HUES48 (cell line): ENCODE results near the gene URAD.
"Not testable (repeated sequence)": the region's sequence is repeated elsewhere in the genome, so short reads cannot be mapped to it uniquely, and the experiment has no call there.

Experiments used
- H3K27ac ChIP-seq: one replicate; pipeline ENCODE4 v1.7.0; 2013; ENCODE audit warnings: low read depth, low read length, inconsistent platforms
- H3K27me3 ChIP-seq: 2 replicates; pipeline ENCODE4 v1.6.1; 2013; ENCODE audit warnings: mild to moderate bottlenecking, low read length; ENCODE audit not compliant: control insufficient read depth, insufficient read depth
- H3K36me3 ChIP-seq: 2 replicates; pipeline ENCODE4 v1.6.1; 2013; ENCODE audit warnings: low read length; ENCODE audit not compliant: control insufficient read depth, insufficient read depth
- H3K4me1 ChIP-seq: 2 replicates; pipeline ENCODE4 v1.6.1; 2013; ENCODE audit warnings: mild to moderate bottlenecking, low read length; ENCODE audit not compliant: control insufficient read depth, insufficient read depth
- H3K4me3 ChIP-seq: 2 replicates; pipeline ENCODE4 v1.5.1; 2013; ENCODE audit warnings: mild to moderate bottlenecking, low read depth, low read length
- H3K9ac ChIP-seq: 2 replicates; pipeline ENCODE4 v1.6.1; 2013; ENCODE audit warnings: mild to moderate bottlenecking, low read depth, low read length, moderate library complexity
- H3K9me3 ChIP-seq: 2 replicates; pipeline ENCODE4 v1.6.1; 2013; ENCODE audit warnings: low read length; ENCODE audit not compliant: control insufficient read depth, insufficient read depth

Gene URAD, protein sequence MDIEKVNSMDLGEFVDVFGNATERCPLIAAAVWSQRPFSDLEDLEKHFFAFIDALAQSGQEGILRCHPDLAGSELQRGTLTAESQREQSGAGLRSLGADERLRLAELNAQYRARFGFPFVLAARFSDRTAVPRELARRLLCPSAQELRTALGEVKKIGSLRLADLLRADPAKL

DNA sequence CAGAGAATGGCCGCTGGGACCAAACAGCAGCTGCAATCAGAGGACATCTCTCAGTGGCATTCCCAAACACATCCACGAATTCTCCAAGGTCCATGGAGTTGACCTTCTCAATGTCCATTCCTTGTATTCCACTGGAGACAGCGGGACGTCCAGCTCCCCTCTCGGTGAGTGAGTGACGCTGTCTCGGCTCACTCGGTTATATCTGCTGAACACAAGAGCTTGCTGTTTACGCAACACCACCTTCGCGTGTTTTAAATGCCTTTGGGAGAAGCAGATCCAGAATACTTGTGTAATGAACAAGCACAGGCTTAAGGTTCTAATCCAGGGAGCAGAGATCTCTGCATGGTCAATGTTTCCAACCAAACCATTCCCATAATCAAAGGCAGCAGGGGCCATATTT lies at the start of gene URAD:
Gene URAD, minus strand, starts transcription at position 174 of the 400 bp plus-strand sequence. Its CDS starts 56 bp downstream, at position 118.
- Histone ChIP-seq H3K9ac (no peak within 1 kb of the TSS), H3K9me3 (no peaks in the 10 kb centered on the region), H3K27me3 (peaks cover 40% of the 10 kb centered on the region)

DNA sequence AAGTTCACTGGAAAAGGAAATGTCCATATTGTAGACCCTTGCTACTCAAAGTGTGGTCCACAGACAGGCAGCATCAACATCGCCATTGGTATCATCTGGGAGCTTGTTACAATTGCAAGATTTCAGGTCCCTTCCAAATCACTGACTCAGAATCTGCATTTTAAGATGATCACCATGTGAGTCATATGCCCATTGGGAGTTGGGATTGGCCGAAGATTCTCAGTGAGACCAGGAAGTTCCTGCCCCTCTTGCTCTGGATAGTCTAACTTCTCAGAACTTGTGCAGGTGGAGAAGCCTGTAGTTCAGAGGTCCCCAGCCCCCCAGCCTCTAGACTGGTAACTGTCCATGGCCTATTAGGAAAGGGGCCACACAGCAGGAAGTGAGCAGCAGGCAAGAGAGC lies 48.9 kb upstream of the URAD start:
- Histone ChIP-seq H3K4me1 (peaks cover 7% of the 10 kb centered on the region; the same call in 1 of the 2 replicates), H3K9me3 (no peaks in the 10 kb centered on the region), H3K27ac (no peak overlapping the region), H3K9ac (no peak overlapping the region), H3K4me3 (no peak overlapping the region), H3K36me3 (no peaks in the 10 kb centered on the region), H3K27me3 (no peaks in the 10 kb centered on the region)

More for the DNA sequence above, at the start of gene URAD:
- Histone ChIP-seq H3K4me1 (no peaks in the 10 kb centered on the region), H3K27ac (no peak within 1 kb of the TSS), H3K36me3 (no peaks in the 10 kb centered on the region), H3K4me3 (no peak within 1 kb of the TSS)

DNA sequence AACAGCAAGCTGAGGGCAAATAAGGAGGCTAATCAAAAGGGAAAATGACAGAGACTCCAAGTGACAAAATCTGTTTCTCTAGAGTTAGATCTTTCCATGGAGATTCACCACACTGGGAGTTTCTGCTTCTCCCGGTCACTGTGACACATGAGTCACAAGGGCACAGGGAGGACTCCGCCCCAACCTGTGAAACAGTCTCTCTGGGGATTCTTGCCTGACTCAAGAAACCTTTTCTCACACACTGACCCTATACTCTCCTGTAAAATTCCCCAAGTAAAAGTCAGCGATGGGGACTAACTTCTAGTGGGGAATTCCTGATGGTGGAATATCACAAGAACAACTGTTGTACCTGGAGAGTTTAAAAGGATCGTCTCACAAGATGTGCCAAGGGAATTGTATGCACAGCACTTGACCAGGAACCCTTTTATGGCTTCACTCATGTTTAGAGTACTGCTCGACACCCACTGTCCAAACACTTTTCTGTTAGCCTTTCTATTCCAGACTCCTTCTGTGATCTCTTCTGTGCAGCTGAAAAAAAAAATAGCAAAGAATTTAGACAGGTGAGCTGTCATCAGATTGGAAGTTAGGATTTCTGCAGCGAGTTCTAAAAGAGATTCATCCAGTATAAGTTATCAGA lies 46.8 kb upstream of the URAD start:
- Histone ChIP-seq H3K27ac (no peak overlapping the region), H3K4me3 (no peak overlapping the region), H3K27me3 (no peaks in the 10 kb centered on the region), H3K9ac (no peak overlapping the region), H3K9me3 (no peaks in the 10 kb centered on the region), H3K4me1 (no peaks in the 10 kb centered on the region), H3K36me3 (no peaks in the 10 kb centered on the region)

- H3K4me1 ChIP-seq, result no peaks in the 10 kb centered on the region
- no peaks in the 10 kb centered on the region for H3K36me3 ChIP-seq
- no peak overlapping the region for H3K27ac ChIP-seq
- no peaks in the 10 kb centered on the region for H3K27me3 ChIP-seq
- no peak overlapping the region for H3K9ac ChIP-seq
- H3K9me3 ChIP-seq, result no peaks in the 10 kb centered on the region
- H3K4me3 ChIP-seq, result no peak overlapping the region
Observed at GRCh38 chr13:28033894-28034655, 45.6 kb upstream of the URAD start.

DNA sequence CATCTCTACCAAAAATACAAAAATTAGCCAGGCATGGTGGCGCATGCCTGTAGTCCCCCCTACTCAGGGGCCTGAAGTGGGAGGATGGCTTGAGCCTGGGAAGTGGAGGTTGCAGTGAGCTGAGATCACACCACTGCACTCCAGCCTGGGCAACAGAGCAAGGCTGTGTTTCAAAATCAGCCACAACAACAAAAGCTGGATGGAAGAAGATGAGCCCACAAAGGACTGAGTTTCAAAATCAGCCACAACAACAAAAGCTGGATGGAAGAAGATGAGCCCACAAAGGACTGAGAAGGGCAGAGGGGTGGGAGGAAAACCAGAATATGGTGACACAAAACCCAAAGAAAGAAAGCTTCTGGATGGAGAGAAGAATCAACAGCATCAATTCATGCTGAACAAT lies 43.9 kb upstream of the URAD start:
- H3K4me3 ChIP-seq, H3K27ac ChIP-seq, H3K27me3 ChIP-seq, H3K9me3 ChIP-seq, H3K9ac ChIP-seq, H3K4me1 ChIP-seq, H3K36me3 ChIP-seq: not testable (repeated sequence)

DNA sequence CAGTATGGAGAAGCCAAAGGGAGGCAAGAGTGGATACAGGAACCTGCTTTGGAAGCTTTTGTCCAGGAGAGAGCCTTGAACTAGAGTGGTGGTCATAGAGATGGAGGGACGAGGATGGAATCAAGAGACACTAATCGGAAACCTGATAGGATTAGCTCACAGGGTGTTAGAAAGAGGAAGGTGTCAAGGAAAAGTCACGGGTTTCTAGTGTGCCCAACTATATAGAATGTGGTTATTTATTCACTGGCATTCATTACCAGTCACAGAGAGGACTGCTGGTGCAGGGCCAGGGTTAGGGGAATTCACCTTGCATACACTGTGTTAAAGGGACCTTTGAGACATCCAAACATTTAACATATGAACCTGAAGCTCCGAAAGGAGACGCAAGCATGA lies 43.4 kb upstream of the URAD start:
- Histone ChIP-seq H3K27ac (no peak overlapping the region), H3K4me1 (0 out of 2 replicates have a peak, but pooled peaks cover under 1% of the 10 kb centered on the region), H3K36me3 (no peaks in the 10 kb centered on the region), H3K9me3 (no peaks in the 10 kb centered on the region), H3K9ac (no peak overlapping the region), H3K27me3 (no peaks in the 10 kb centered on the region), H3K4me3 (no peak overlapping the region)

DNA sequence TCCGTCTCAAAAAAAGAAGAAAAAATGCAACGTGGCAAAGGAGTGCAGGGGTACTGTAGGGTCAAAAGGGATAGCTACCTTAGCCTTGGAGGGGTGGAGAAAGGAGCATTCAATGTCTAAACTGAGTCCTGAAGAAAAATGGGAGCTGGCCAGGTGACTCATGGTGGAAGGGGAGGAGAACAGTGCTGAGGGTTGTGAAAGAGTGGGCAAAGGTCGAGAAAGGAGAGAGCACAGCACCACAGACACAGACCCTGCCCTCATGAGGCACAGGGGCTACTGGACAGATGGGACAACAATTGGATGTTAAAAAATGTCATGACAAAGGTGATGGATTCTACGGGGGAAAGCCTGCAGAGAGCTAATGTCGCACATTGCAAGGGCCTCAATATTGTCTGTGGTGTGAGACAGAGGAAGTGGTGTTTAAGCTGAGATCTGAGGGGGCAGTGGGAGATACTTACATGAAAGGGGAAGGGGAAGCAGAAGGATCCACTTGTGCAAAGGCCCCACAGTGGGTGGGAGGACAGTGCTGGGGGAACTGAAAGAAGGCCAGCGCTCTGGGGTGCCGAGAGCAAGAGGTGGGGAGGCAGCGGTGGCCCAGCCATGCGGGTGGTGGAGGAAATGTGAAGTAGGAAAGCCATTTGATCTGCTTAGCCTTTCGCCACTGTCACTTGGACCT lies 42.9 kb upstream of the URAD start:
- H3K9ac ChIP-seq, result no peak overlapping the region

DNA sequence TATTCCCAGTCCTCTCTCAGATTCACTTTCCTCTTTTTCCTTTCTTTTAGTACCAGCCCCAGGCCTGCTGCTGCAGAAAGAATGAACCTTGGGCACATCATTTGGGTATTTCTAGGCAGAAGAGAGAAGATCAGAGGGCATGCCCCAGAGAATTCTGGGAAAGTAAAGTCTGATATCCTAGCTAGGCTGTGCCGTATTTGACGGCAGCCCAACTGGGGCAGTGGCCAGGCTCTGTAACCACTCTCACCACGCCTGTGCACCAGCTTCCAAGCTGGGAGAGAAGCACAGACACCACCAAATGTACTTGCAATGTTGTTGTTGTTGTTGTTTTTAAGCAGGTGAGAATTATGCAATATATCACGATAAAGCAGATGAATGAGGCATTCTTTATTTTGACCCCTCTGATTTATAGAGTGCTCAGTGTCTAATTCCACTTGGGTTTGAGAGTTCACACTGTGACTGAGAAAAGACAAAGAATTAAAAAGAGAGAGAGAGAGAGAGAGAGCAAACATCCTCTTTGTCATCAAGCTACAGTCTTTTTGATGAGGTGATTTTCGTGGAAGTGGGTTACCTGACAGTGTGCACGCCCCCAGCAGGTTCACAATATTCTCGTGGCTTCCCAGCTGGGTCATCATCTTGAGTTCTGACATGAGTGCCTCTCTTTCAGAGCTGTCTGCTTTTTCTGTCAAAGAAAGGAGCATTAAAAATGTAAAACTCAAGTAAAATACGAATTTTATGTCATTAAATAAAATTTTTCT lies 39.3 kb upstream of the URAD start:
- no peaks in the 10 kb centered on the region for H3K9me3 ChIP-seq
- peaks cover 16% of the 10 kb centered on the region for H3K4me1 ChIP-seq
- no peaks in the 10 kb centered on the region for H3K36me3 ChIP-seq
- no peak overlapping the region for H3K4me3 ChIP-seq
- H3K27ac ChIP-seq, result no peak overlapping the region
- no peaks in the 10 kb centered on the region for H3K27me3 ChIP-seq
- H3K9ac ChIP-seq, result no peak overlapping the region

More for the DNA sequence above, 42.9 kb upstream of the URAD start:
- Histone ChIP-seq H3K4me1 (peaks cover 6% of the 10 kb centered on the region; the same call in 1 of the 2 replicates), H3K27me3 (no peaks in the 10 kb centered on the region), H3K4me3 (no peak overlapping the region), H3K27ac (no peak overlapping the region), H3K9me3 (no peaks in the 10 kb centered on the region), H3K36me3 (no peaks in the 10 kb centered on the region)

GRCh38 chr13:28027071-28027470 lies 38.6 kb upstream of the URAD start:
- H3K9me3 ChIP-seq, result no peaks in the 10 kb centered on the region
- no peaks in the 10 kb centered on the region for H3K36me3 ChIP-seq
- H3K4me1 ChIP-seq, result peaks cover 24% of the 10 kb centered on the region
- no peak overlapping the region for H3K9ac ChIP-seq
- no peaks in the 10 kb centered on the region for H3K27me3 ChIP-seq
- no peak overlapping the region for H3K27ac ChIP-seq
- no peak overlapping the region for H3K4me3 ChIP-seq

GRCh38 chr13:28026508-28026907 lies 38.0 kb upstream of the URAD start:
- Histone ChIP-seq H3K4me3 (no peak overlapping the region), H3K4me1 (peaks cover 24% of the 10 kb centered on the region), H3K9me3 (no peaks in the 10 kb centered on the region), H3K9ac (no peak overlapping the region), H3K27ac (no peak overlapping the region), H3K27me3 (no peaks in the 10 kb centered on the region), H3K36me3 (no peaks in the 10 kb centered on the region)
